Parathyroid adenoma (tissue), 2 donors: ENCODE data around the gene PDZD7.

Experiments
- H2AFZ ChIP-seq: fragments of 300-600 bp; sonication (generic); one replicate; pipeline ENCODE4 v1.7.0; 2017; ENCODE audit warnings: antibody characterized with exemption, mild to moderate bottlenecking
- H3K27ac ChIP-seq: fragments of 300-600 bp; sonication (generic); one replicate; pipeline ENCODE4 v1.7.0; 2017
- H3K27me3 ChIP-seq: fragments of 300-600 bp; sonication (generic); one replicate; pipeline ENCODE4 v1.7.0; 2017; ENCODE audit warnings: low read length; ENCODE audit not compliant: control insufficient read depth, insufficient read depth
- H3K36me3 ChIP-seq: fragments of 300-600 bp; sonication (generic); one replicate; pipeline ENCODE4 v1.7.0; 2017; ENCODE audit warnings: low read length; ENCODE audit not compliant: control insufficient read depth, insufficient read depth
- H3K4me1 ChIP-seq: fragments of 300-600 bp; sonication (generic); one replicate; pipeline ENCODE4 v1.7.0; 2017; ENCODE audit warnings: control low read depth
- H3K4me2 ChIP-seq: fragments of 300-600 bp; sonication (generic); one replicate; pipeline ENCODE4 v1.7.0; 2017; ENCODE audit warnings: low read length
- H3K4me3 ChIP-seq: fragments of 300-600 bp; sonication (generic); one replicate; pipeline ENCODE4 v1.7.0; 2017; ENCODE audit warnings: low read depth, low read length
- H3K79me2 ChIP-seq: fragments of 300-600 bp; sonication (generic); one replicate; pipeline ENCODE4 v1.7.0; 2017; ENCODE audit warnings: control low read depth
- H3K9ac ChIP-seq: fragments of 300-600 bp; sonication (generic); one replicate; pipeline ENCODE4 v1.7.0; 2017; ENCODE audit warnings: mild to moderate bottlenecking
- H3K9me3 ChIP-seq: fragments of 300-600 bp; sonication (generic); one replicate; pipeline ENCODE4 v1.7.0; 2017; ENCODE audit warnings: low read length; ENCODE audit not compliant: control insufficient read depth
- TF ChIP-seq, protein P1 (sequence below): fragments of 300-600 bp; sonication (generic); IDR thresholded peaks from one replicate; pipeline ENCODE4 v1.7.0; 2017; ENCODE audit warnings: antibody characterized with exemption, mild to moderate bottlenecking
- donor health status: primary hyperparathyroidism.

The PDZD7 gene

GRCh38 chr10:100963826-100964225 is 67.1 kb downstream of the PDZD7 start:
- H3K4me3 ChIP-seq: no peak overlapping the region
- no peaks in the 10 kb centered on the region for H3K36me3 ChIP-seq
- no peak overlapping the region for H3K9ac ChIP-seq
- peaks cover 7% of the 10 kb centered on the region for H3K4me1 ChIP-seq
- no peak overlapping the region for H2AFZ ChIP-seq
- TF ChIP-seq, protein P1, sequence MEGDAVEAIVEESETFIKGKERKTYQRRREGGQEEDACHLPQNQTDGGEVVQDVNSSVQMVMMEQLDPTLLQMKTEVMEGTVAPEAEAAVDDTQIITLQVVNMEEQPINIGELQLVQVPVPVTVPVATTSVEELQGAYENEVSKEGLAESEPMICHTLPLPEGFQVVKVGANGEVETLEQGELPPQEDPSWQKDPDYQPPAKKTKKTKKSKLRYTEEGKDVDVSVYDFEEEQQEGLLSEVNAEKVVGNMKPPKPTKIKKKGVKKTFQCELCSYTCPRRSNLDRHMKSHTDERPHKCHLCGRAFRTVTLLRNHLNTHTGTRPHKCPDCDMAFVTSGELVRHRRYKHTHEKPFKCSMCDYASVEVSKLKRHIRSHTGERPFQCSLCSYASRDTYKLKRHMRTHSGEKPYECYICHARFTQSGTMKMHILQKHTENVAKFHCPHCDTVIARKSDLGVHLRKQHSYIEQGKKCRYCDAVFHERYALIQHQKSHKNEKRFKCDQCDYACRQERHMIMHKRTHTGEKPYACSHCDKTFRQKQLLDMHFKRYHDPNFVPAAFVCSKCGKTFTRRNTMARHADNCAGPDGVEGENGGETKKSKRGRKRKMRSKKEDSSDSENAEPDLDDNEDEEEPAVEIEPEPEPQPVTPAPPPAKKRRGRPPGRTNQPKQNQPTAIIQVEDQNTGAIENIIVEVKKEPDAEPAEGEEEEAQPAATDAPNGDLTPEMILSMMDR: no peak
- H3K27ac ChIP-seq: no peak overlapping the region
- no peaks in the 10 kb centered on the region for H3K79me2 ChIP-seq
- H3K27me3 ChIP-seq: no peaks in the 10 kb centered on the region
- no peaks in the 10 kb centered on the region for H3K9me3 ChIP-seq
- no peak overlapping the region for H3K4me2 ChIP-seq

- Histone ChIP-seq H3K9ac (no peak overlapping the region), H3K4me1 (no peaks in the 10 kb centered on the region), H3K27ac (no peak overlapping the region), H3K4me3 (no peak overlapping the region), H3K9me3 (no peaks in the 10 kb centered on the region), H3K4me2 (no peak overlapping the region), H3K27me3 (no peaks in the 10 kb centered on the region), H3K79me2 (no peaks in the 10 kb centered on the region), H2AFZ (no peak overlapping the region), H3K36me3 (no peaks in the 10 kb centered on the region)
- TF ChIP-seq, protein P1: no peak
Observed at GRCh38 chr10:100962351-100963080, 68.4 kb downstream of the PDZD7 start.

- Histone ChIP-seq H3K27ac (no peak overlapping the region), H2AFZ (no peak overlapping the region), H3K36me3 (no peaks in the 10 kb centered on the region), H3K9me3 (no peaks in the 10 kb centered on the region), H3K4me1 (no peaks in the 10 kb centered on the region), H3K4me3 (no peak overlapping the region), H3K27me3 (no peaks in the 10 kb centered on the region), H3K79me2 (no peaks in the 10 kb centered on the region), H3K4me2 (no peak overlapping the region), H3K9ac (no peak overlapping the region)
- TF ChIP-seq, protein P1: no peak
Observed at GRCh38 chr10:100960251-100960650, 70.7 kb downstream of the PDZD7 start.
